Body of pancreas (tissue), 4 donors: ENCODE data around the gene NCAM1. TPM values are rescaled to one million over a fixed set of nuclear protein-coding genes. Genes with fewer than 3 reads are reported as not detected.

Source experiments
- ATAC-seq: fragments of 150-250 bp; one replicate; pipeline ENCODE4 v1.9.1; 2016
- DNase-seq, 4 donors: peaks; one replicate each; pipeline ENCODE4 v3.0.0-alpha.2; 2019
- H3K27ac ChIP-seq, 4 donors: fragments of 200-600 bp; sonication (generic); 1 replicate in 3 of 4; 2 replicates in 1 of 4; pipeline versions ENCODE4 v1.5.1 to v1.6.1; 2016 to 2019; ENCODE audit warnings: mild to moderate bottlenecking in 1 of 4, mixed read lengths in 1 of 4, moderate library complexity in 1 of 4
- H3K27me3 ChIP-seq, 2 donors: fragments of 200-600 bp; sonication (generic); one replicate each; pipeline ENCODE4 v1.6.0; 2016; ENCODE audit warnings: mild to moderate bottlenecking in 1 of 2
- H3K36me3 ChIP-seq, 2 donors: fragments of 200-600 bp; sonication (generic); replicated peaks in 1 of 2; 2 replicates each; pipeline ENCODE4 v1.5.1; 2016; ENCODE audit warnings: low read depth in 2 of 2; ENCODE audit not compliant: insufficient read depth in 1 of 2
- H3K4me1 ChIP-seq: fragments of 200-600 bp; sonication (generic); one replicate; pipeline ENCODE4 v1.6.0; 2016
- H3K4me3 ChIP-seq, 2 donors: fragments of 200-600 bp; sonication (generic); 1 replicate in 1 of 2; 2 replicates in 1 of 2; pipeline ENCODE4 v1.5.1; 2016 to 2019
- H3K9me3 ChIP-seq, 3 donors: fragments of 200-600 bp; sonication (generic); 1 replicate in 2 of 3; 2 replicates in 1 of 3; pipeline ENCODE4 v1.5.1; 2016
- POLR2A ChIP-seq, 3 donors: fragments of 450-650 bp; IDR thresholded peaks; one replicate each; pipeline ENCODE4 v1.6.1; 2016; ENCODE audit warnings: antibody characterized with exemption in 3 of 3, mild to moderate bottlenecking in 2 of 3
- whole genome bisulfite sequencing, 2 donors: methylation state at CpG; one replicate each; pipeline ENCODE4 v1.1.5; 2017; 5-methylcytosine and 5-hydroxymethylcytosine counted together
- intact Hi-C: fragments of 100-400 bp; cut with DNase I; formaldehyde crosslinking; loops from one replicate; pipeline ENCODE4 v1.15.1; 2023
- total RNA-seq, 2 donors: library from RNA; depleted of rRNA; stranded (reverse); fragments of >200 nt; gene quantifications; one replicate each; pipeline ENCODE4 v1.1.0, GENCODE V29; 2016
- TF ChIP-seq, protein P1 (sequence below), 7 experiments: fragments of 450-650 bp in 4 of 7; fragments of 200-600 bp in 3 of 7; sonication (generic) in 3 of 7; IDR thresholded peaks; one replicate each; pipeline ENCODE4 v1.5.1; 2016 to 2019; ENCODE audit warnings: antibody characterized with exemption in 7 of 7

NCAM1 gene
- total RNA-seq, 2 donors from 2014 or later = 10.1 to 26.0 TPM

DNA sequence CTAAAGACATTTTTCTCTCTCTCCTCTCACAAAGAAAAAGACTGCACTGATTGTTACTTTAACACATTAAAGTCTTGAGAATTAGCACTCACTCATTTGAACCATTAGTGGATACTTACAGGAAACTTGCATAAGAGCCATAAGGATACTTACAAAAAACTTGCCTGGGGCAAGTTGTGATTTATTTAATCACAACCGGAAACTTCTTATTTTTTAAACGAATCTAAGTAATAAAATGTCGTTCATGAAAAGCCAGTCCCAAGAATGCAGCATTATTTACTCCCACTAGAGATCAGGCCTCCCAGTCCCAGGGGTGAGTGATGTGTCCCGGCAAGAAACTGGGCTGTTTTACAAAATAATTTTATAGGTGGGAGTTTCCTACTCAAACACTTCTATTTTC lies 293.9 kb downstream of the NCAM1 start:
- DNase-seq = no peak
- WGBS, 2 donors = 57 to 59% methylated on average over 4 of the region's 4 CpGs

DNA sequence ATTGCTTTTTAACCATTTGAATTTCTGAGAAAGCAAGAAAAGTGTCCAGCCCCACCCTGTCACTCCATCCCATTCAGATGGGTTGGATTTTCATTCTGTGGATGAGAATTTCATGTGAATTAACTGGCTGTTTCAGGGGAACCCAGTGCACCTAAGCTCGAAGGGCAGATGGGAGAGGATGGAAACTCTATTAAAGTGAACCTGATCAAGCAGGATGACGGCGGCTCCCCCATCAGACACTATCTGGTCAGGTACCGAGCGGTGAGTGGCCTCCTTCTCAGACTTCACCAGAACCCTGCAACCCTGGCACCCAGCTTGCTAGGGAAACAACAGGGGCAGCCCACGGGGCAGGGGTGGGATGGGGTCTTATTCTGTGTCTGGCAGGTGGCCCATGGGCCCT lies 294.5 kb downstream of the NCAM1 start:
- Histone ChIP-seq H3K27me3 (no peaks in the 10 kb centered on the region), H3K36me3 (no peaks in the 10 kb centered on the region), H3K4me1 (no peaks in the 10 kb centered on the region), H3K4me3 (no peak overlapping the region), H3K27ac (no peak overlapping the region), H3K9me3 (no peaks in the 10 kb centered on the region)
- no peak for DNase-seq
- WGBS, 2 donors = 89 to 91% methylated on average over 4 to 6 of the region's 6 CpGs
- no peak for ATAC-seq
- intact Hi-C loops = no loop called here
- TF ChIP-seq POLR2A (IDR thresholded peaks at IDR 0.05) = no peak
- TF ChIP-seq, protein P1, sequence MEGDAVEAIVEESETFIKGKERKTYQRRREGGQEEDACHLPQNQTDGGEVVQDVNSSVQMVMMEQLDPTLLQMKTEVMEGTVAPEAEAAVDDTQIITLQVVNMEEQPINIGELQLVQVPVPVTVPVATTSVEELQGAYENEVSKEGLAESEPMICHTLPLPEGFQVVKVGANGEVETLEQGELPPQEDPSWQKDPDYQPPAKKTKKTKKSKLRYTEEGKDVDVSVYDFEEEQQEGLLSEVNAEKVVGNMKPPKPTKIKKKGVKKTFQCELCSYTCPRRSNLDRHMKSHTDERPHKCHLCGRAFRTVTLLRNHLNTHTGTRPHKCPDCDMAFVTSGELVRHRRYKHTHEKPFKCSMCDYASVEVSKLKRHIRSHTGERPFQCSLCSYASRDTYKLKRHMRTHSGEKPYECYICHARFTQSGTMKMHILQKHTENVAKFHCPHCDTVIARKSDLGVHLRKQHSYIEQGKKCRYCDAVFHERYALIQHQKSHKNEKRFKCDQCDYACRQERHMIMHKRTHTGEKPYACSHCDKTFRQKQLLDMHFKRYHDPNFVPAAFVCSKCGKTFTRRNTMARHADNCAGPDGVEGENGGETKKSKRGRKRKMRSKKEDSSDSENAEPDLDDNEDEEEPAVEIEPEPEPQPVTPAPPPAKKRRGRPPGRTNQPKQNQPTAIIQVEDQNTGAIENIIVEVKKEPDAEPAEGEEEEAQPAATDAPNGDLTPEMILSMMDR (IDR thresholded peaks at IDR 0.05) = no peak

More for the DNA sequence above, 293.9 kb downstream of the NCAM1 start:
- no peak for ATAC-seq
- TF ChIP-seq, protein P1 (IDR thresholded peaks at IDR 0.05) = no peak
- TF ChIP-seq POLR2A (IDR thresholded peaks at IDR 0.05) = no peak
- Histone ChIP-seq H3K4me1 (no peaks in the 10 kb centered on the region), H3K9me3 (no peaks in the 10 kb centered on the region), H3K4me3 (no peak overlapping the region), H3K27me3 (no peaks in the 10 kb centered on the region), H3K36me3 (no peaks in the 10 kb centered on the region), H3K27ac (no peak overlapping the region)
- intact Hi-C loops = no loop called here

DNA sequence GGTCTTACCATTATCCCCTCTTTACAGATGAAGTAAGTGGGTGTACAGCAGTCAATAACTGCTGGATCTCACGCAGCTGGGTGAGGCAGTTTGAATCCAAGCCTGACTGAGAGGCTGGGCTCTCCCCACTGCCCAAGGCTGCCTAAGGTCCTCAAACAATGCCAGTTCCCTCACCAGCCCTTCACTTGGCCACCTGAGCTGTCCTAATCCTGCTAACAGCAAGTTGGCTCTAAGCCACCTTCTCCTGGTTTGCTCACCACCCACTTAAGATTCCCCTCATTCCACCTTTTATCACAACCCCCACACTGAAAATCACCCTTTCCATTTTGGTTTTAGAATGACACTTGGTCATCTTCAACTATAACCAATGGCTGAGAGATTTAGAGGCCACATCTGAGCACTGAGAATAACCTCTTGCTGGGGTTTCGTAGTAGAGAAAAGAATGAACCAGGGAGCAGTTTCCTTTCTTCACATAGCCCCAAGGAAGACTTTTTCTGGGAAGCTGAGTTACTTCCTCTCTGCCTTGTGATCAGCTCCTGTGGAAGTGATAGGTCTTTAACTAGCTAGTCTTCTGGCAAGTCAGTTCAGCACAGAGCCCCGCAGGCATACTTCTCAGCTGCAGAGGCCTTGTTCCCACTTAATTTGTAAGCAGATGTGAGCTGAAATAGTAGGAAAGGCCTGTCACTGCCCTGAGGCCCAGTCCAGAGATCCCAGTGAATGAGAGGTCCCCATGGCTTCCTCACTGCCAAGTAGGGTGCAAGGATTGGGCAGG lies 295.4 kb downstream of the NCAM1 start:
- Histone ChIP-seq H3K4me1 (no peaks in the 10 kb centered on the region), H3K27me3 (no peaks in the 10 kb centered on the region), H3K27ac (no peak overlapping the region), H3K4me3 (no peak overlapping the region), H3K9me3 (no peaks in the 10 kb centered on the region), H3K36me3 (no peaks in the 10 kb centered on the region)
- TF ChIP-seq, protein P1 (IDR thresholded peaks at IDR 0.05) = no peak
- no peak for TF ChIP-seq POLR2A (IDR thresholded peaks at IDR 0.05)
- no peak for DNase-seq
- intact Hi-C loops = no loop called here
- ATAC-seq = no peak
- 79 to 80% methylated on average over 3 of the region's 3 CpGs for WGBS, 2 donors

DNA sequence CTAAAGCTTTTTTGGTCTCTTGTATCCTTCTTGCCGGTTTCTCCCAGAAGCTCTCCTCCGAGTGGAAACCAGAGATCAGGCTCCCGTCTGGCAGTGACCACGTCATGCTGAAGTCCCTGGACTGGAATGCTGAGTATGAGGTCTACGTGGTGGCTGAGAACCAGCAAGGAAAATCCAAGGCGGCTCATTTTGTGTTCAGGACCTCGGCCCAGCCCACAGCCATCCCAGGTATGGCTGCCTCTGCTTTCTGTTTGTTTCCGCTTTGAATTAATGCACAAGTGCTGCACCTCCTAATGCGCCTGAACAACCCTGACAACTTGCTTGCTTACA lies 298.8 kb downstream of the NCAM1 start:
- DNase-seq (no peak), ATAC-seq (no peak)
- Histone ChIP-seq H3K4me1 (no peaks in the 10 kb centered on the region), H3K27me3 (no peaks in the 10 kb centered on the region), H3K27ac (no peak overlapping the region), H3K4me3 (no peak overlapping the region), H3K9me3 (no peaks in the 10 kb centered on the region), H3K36me3 (no peaks in the 10 kb centered on the region)
- intact Hi-C loops = no loop called here
- TF ChIP-seq, protein P1 (IDR thresholded peaks at IDR 0.05) = no peak
- TF ChIP-seq POLR2A (IDR thresholded peaks at IDR 0.05) = no peak
- WGBS, 2 donors = 88 to 89% methylated on average over 9 of the region's 9 CpGs

DNA sequence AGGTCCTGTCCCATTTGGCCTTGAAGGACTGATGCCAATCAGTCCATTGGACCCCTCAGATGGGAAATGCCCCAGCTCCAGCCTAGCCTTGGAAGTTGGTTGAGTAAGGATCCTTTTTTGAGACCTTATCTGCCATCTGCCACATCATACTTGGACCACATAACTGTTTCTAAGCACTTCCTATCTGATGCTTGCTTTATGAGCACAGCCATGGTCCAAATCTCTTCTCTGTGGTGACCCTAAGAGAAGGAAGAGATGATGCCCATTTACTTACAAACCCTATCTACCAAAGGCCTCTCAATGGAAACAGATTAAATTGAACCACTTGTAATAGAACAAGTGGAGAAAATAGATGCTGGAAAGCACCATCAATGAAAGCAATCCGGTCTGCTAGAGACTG lies 299.3 kb downstream of the NCAM1 start:
- Histone ChIP-seq H3K27me3 (no peaks in the 10 kb centered on the region), H3K9me3 (no peaks in the 10 kb centered on the region), H3K36me3 (no peaks in the 10 kb centered on the region), H3K4me3 (no peak overlapping the region), H3K4me1 (no peaks in the 10 kb centered on the region), H3K27ac (no peak overlapping the region)
- no peak for ATAC-seq
- no peak for DNase-seq
- WGBS, 2 donors = 60 to 86% methylated on average over 1 of the region's 1 CpG
- TF ChIP-seq, protein P1 (IDR thresholded peaks at IDR 0.05) = no peak
- TF ChIP-seq POLR2A (IDR thresholded peaks at IDR 0.05) = no peak
- intact Hi-C loops = no loop called here
